Measurements from ENCODE around the gene TGM1. TPM values are rescaled to one million over a fixed set of nuclear protein-coding genes. Genes with fewer than 3 reads are reported as not detected.

Gene TGM1
- total RNA-seq, 4 donors from 2014 or later = 0.20 TPM; not detected in 3

- DNase-seq (no peak), ATAC-seq (no peak)
- intact Hi-C loops (cut with DNase I; ENCODE audit: low total_unique reads) = no loop called here
- H3K4me1 ChIP-seq = peaks cover 4 to 6% of the 10 kb centered on the region in 2 donors
- H3K4me3 ChIP-seq = no peak overlapping the region
- peaks cover 0 to 42% of the 10 kb centered on the region in 2 donors for H3K36me3 ChIP-seq
- in situ Hi-C loops (cut with MboI; ENCODE audit: low sequenced_read_pairs in 4 of 4) = no loop called here
- no peak for TF ChIP-seq CTCF (IDR thresholded peaks at IDR 0.05 in 4 of 5, conservative IDR thresholded peaks at IDR 0.05 in 1 of 5)
- no peak for TF ChIP-seq POLR2A (IDR thresholded peaks at IDR 0.05)
- H3K9me3 ChIP-seq = no peaks in the 10 kb centered on the region
- H3K27ac ChIP-seq = no peak overlapping the region
- H3K27me3 ChIP-seq = no peaks in the 10 kb centered on the region
Observed at GRCh38 chr14:24269910-24270536, 7.0 kb upstream of the TGM1 start.

GRCh38 chr14:24269368-24269767 lies 6.4 kb upstream of the TGM1 start:
- TF ChIP-seq POLR2A (IDR thresholded peaks at IDR 0.05) = no peak
- no peak for TF ChIP-seq CTCF (IDR thresholded peaks at IDR 0.05 in 4 of 5, conservative IDR thresholded peaks at IDR 0.05 in 1 of 5)
- Histone ChIP-seq H3K27me3 (no peaks in the 10 kb centered on the region), H3K4me3 (no peak overlapping the region), H3K36me3 (peaks cover 0 to 42% of the 10 kb centered on the region in 2 donors), H3K9me3 (no peaks in the 10 kb centered on the region), H3K4me1 (peaks cover 4 to 6% of the 10 kb centered on the region in 2 donors), H3K27ac (no peak overlapping the region)
- intact Hi-C loops (cut with DNase I; ENCODE audit: low total_unique reads) (no loop called here), in situ Hi-C loops (cut with MboI; ENCODE audit: low sequenced_read_pairs in 4 of 4) (no loop called here)
- DNase-seq (no peak), ATAC-seq (no peak)

- no peaks in the 10 kb centered on the region for H3K27me3 ChIP-seq
- ATAC-seq = no peak
- peaks cover 0 to 42% of the 10 kb centered on the region in 2 donors for H3K36me3 ChIP-seq
- H3K4me3 ChIP-seq = no peak overlapping the region
- DNase-seq = no peak
- intact Hi-C loops (cut with DNase I; ENCODE audit: low total_unique reads) (no loop called here), in situ Hi-C loops (cut with MboI; ENCODE audit: low sequenced_read_pairs in 4 of 4) (no loop called here)
- no peak overlapping the region for H3K27ac ChIP-seq
- no peak for TF ChIP-seq POLR2A (IDR thresholded peaks at IDR 0.05)
- no peak for TF ChIP-seq CTCF (IDR thresholded peaks at IDR 0.05 in 4 of 5, conservative IDR thresholded peaks at IDR 0.05 in 1 of 5)
- no peaks in the 10 kb centered on the region for H3K9me3 ChIP-seq
- peaks cover 4% of the 10 kb centered on the region in 2 donors for H3K4me1 ChIP-seq
Observed at GRCh38 chr14:24268225-24268624, 5.2 kb upstream of the TGM1 start.

GRCh38 chr14:24267516-24267915 lies 4.5 kb upstream of the TGM1 start:
- no peaks in the 10 kb centered on the region for H3K27me3 ChIP-seq
- H3K4me3 ChIP-seq = no peak overlapping the region
- ATAC-seq = no peak
- H3K4me1 ChIP-seq = peaks cover 4% of the 10 kb centered on the region in 2 donors
- H3K9me3 ChIP-seq = no peaks in the 10 kb centered on the region
- no peak overlapping the region for H3K27ac ChIP-seq
- DNase-seq = no peak
- TF ChIP-seq CTCF (IDR thresholded peaks at IDR 0.05 in 4 of 5, conservative IDR thresholded peaks at IDR 0.05 in 1 of 5) (no peak), POLR2A (IDR thresholded peaks at IDR 0.05) (no peak)
- intact Hi-C loops (cut with DNase I; ENCODE audit: low total_unique reads) = no loop called here
- in situ Hi-C loops (cut with MboI; ENCODE audit: low sequenced_read_pairs in 4 of 4) = no loop called here
- peaks cover 0 to 42% of the 10 kb centered on the region in 2 donors for H3K36me3 ChIP-seq
